ENCODE results near the gene RERE.

Gene RERE

GRCh38 chr1:8663915-8664329, 153.5 kb downstream of the RERE start:
- no peak for DNase-seq (ENCODE audit: extremely low read depth, low read depth)
- TF ChIP-seq, protein P1, sequence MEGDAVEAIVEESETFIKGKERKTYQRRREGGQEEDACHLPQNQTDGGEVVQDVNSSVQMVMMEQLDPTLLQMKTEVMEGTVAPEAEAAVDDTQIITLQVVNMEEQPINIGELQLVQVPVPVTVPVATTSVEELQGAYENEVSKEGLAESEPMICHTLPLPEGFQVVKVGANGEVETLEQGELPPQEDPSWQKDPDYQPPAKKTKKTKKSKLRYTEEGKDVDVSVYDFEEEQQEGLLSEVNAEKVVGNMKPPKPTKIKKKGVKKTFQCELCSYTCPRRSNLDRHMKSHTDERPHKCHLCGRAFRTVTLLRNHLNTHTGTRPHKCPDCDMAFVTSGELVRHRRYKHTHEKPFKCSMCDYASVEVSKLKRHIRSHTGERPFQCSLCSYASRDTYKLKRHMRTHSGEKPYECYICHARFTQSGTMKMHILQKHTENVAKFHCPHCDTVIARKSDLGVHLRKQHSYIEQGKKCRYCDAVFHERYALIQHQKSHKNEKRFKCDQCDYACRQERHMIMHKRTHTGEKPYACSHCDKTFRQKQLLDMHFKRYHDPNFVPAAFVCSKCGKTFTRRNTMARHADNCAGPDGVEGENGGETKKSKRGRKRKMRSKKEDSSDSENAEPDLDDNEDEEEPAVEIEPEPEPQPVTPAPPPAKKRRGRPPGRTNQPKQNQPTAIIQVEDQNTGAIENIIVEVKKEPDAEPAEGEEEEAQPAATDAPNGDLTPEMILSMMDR (IDR thresholded peaks at IDR 0.05; ENCODE audit: low read depth, low read length), result no peak

- no peak for DNase-seq (ENCODE audit: extremely low read depth, low read depth)
- TF ChIP-seq, protein P1 (IDR thresholded peaks at IDR 0.05; ENCODE audit: low read depth, low read length), result no peak
These were observed 154.2 kb downstream of the RERE start for GRCh38 chr1:8663090-8663802.

DNA sequence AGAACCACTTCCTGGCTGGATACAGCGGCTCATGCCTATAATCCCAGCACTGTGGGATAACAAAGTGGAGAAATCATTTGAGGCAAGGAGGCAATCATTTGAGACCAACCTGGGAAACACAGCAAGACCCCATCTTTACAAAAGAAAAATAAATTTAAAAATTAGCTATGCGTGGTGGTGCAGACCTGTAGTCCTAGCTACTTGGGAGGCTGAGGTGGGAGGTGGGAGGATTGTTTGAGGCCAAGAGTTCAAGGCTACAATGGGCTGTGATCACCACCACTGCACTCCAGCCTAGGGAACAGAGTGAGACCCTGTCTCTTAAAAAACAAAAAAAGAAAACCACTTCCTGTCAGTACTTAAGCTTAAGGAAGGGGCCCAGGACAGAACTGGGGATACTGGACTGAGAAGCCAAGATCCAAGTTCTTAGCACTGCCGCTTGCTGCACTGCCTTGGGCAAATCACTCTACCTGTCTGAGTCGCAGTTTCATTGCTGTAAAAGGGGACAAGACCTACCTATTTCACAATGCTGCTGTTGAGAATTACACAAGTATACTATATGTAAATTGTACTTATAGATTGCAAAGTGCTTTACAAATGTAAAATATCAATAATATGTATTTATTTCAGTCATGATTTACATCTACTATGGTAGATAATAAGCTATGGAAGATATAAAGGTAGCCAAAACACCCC, 154.9 kb downstream of the RERE start:
- DNase-seq (ENCODE audit: extremely low read depth, low read depth), result no peak
- TF ChIP-seq, protein P1 (IDR thresholded peaks at IDR 0.05; ENCODE audit: low read depth, low read length), result no peak

DNA sequence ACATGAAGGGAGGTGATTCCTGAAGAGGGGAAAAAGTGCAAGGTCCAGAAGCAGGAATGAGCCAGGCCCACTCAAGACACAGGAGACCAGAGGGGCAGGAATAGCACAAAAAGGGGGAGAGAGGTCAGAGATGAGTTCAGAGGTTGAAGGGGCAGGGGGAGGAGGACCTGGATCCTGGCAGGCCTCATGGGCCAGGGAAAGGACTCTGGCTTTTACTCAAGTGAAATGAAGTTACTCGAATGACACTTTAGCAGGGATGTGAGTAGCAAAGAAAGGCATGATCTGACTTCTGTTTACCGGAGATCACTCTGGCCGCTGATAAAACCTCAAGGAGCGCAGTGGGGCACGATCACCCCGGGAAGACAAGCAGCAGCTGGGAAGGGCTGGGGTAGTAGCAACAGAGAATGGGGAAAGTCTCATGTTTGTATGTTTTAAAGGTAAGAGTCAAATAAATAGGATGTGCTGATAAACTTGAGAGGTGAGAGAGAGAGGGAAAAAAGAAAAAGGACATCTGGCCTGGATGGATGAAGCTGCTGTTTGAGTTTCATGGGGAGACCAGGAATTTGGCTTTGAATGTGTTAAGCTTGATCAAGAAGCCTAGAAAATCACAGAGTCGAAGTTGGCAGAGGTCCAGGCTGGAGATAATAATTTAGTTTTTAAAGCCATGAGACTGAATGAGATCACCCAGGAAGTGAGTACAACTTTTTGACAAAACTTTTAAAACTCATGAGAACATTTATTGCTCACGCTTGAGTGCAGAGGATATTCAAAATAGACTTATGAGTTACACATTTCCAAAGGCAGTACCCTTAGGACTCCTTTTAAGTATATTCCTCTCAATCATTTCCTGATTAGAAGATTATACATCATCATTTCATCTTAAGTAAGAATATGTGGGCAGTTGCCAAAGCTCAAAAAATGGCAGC, 156.0 kb downstream of the RERE start:
- TF ChIP-seq, protein P1 (IDR thresholded peaks at IDR 0.05; ENCODE audit: low read depth, low read length), result no peak
- DNase-seq (ENCODE audit: extremely low read depth, low read depth), result no peak

GRCh38 chr1:8660411-8660828, 157.0 kb downstream of the RERE start:
- TF ChIP-seq, protein P1 (IDR thresholded peaks at IDR 0.05; ENCODE audit: low read depth, low read length), result no peak
- peak; percentile 53 for DNase-seq (ENCODE audit: extremely low read depth, low read depth)

DNA sequence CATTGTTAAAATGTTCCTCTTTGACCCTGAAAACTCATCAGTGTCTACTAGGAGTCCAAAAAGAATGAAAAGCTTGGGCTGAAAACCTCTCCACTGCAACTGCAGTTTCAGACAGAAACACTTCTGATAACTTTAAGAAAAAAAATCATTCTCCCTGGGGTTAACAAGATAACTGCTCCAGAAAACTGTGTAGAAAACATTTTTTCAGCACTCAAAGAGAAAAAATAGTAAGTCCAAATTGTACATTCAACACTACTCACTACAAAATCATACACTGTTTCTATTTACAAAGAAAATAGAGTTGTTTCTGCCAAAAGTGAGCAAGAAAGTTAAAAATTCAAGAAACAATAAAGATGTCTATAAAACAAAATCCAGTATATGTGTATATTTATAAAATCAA, 157.8 kb downstream of the RERE start:
- DNase-seq (ENCODE audit: extremely low read depth, low read depth), result no peak

More for the DNA sequence above, 157.8 kb downstream of the RERE start:
- TF ChIP-seq, protein P1 (IDR thresholded peaks at IDR 0.05; ENCODE audit: low read depth, low read length), result no peak
